Hematopoietic multipotent progenitor cell (in vitro differentiated cells): ENCODE data around the gene STT3B. TPM values are rescaled to one million over a fixed set of nuclear protein-coding genes. Genes with fewer than 3 reads are reported as not detected.
A peak's percentile ranks its signal among the peaks of the same experiment; 100 is the strongest.
"Not testable (repeated sequence)": the region's sequence is repeated elsewhere in the genome, so short reads cannot be mapped to it uniquely, and the experiment has no call there.

ENCODE experiments used
- DNase-seq, 3 donors: peaks; one replicate each; pipeline ENCODE4 v3.0.0-alpha.2; 2011 to 2015; ENCODE audit warnings: low read depth in 2 of 3, low spot score in 2 of 3
- total RNA-seq: library from RNA; depleted of rRNA; stranded (reverse); fragments of >200 nt; gene quantifications from one replicate; pipeline ENCODE4 v1.2.3, GENCODE V29; 2012

Gene STT3B
- 167 TPM for total RNA-seq

DNA sequence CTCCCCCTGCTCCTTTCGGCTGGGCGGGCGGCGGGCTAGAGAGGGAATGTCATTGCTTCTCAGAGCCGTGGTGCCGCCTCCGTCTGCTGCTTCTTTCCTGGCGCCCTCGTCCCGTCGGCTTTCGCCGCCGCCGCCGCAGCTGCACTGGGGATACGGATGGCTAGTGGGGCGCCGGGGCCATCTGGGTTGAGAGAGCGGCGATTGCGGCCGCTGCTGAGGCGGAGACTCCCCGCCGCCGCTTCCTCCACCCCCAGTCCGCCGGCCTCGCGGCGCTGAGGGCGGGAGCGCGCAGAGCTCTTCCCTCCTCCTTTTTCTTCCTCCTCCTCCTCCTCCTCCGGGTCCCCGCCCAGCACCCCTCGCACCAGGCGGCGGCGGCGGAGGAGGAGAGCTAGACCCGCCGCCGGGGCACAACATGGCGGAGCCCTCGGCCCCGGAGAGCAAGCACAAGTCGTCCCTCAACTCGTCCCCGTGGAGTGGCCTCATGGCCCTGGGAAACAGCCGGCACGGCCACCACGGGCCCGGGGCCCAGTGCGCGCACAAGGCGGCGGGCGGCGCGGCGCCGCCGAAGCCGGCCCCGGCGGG, at the start of gene STT3B:
TSS of gene STT3B (plus strand) at position 339 of the 582 bp plus-strand sequence. CDS start at position 413, 74 bp downstream.
- DNase-seq: no peak

DNA sequence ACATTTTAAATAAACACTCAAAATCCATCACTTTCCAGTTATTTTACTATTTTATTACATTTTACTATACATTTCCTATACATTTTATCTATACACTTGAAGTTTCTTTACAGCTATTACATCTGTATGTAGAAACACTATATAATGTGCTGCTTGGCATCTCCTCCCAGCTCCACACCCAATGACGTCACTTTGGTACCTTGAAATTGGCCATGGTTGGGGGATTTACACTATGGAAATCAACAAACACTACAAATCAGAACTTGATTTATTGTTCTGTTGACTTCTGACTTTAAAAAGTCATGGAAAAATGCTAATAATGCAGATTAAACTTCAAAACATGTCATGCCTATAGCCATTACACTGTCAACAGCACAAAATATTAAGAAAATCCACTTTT, 48.9 kb upstream of the STT3B start:
- DNase-seq: no peak

DNA sequence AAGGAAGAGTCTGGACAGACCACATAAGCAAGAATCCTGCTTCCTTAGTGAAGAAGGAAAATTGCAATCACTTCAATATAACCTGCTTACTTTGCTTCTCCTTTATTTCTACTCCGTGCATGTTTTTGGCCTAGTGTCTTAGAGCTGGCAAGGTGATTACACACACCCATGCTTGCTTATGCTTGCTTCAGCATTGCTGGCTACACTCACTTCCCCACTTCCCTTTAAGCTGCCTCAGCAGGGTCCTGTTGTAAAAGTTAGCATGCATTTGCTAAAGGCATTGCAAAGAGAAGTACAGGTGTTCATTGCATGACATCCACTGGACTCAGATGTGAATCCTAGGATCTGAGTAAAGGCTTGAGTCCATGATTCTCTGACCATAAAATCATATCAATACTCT, 47.5 kb upstream of the STT3B start:
- peak in 1 of 3 donors; percentile 62 for DNase-seq

DNA sequence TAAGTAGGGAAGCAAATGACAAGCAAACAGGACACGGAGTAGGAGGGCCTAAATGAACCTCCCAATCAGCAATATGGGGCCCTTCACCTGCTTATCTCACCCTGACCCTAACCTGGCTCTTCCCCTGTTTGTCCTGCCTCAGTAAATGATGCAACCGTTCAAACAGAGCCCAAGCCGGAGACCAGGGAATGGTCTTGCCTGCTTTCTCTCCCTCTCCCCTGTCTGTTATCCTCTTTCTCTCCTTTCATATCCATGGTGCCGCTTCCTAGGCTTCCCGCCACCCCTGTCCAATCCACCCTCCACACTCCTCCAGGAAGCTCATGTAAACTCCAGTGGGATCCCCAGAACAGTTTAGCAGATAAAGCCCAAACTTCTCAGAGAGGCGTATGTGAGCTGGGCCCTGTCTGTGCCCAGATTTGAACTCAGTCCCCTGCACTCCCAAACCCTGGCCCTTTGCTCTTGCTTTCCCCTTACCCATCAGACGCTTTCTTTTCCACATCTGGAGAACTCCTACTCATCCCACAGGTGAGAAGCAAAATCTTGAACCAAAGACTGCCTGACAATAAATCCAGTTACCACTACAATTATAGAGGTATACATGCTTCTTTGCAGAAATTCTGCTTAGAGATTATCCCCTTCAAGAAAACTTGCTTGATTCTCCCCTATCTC, 45.7 kb upstream of the STT3B start:
- no peak for DNase-seq

DNA sequence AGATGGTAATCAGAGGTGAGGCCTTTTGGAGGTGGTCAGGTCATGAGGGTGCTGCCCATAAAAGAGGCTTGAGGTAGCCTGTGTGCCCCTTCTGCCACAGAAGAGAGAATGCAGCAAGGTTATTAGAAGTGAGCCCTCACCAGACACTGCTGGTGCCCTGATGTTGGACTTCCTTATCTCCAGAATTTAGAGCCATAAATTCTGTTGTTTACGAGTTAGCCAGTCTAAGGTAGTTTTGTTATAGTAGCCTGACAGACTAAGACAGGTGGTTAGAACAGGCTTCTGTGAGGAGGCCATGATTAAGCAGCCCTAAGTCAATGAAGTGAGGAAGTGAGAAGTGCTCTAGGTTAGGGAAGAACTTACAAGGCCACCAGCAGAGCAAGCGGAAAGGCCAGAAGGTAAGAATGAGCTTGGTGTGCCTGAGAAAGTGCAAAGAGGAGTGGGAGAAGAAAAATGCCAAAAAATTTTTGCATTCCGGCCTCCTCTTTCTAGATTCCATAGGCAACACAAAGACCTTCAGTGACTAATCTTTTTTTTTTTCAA, 44.2 kb upstream of the STT3B start:
- DNase-seq: no peak

DNA sequence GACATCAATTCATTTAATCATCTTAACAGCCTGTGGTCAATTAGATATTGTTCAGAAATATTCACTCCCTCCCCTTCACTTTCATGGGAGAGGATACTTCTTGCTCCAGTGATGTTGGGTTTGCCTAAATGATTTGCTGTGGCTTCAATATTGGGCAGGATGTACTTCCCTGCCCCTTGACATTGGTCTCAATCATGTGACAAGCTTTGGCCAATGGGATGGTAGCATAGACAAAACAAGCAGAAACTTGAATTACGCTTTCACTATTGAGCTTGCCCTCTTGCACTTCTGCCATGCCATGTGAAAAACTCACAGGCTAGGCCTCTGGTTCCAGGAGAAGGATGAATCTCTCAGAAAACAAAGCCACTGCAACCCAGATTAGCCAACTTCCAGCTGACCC, 42.2 kb upstream of the STT3B start:
- DNase-seq: no peak

DNA sequence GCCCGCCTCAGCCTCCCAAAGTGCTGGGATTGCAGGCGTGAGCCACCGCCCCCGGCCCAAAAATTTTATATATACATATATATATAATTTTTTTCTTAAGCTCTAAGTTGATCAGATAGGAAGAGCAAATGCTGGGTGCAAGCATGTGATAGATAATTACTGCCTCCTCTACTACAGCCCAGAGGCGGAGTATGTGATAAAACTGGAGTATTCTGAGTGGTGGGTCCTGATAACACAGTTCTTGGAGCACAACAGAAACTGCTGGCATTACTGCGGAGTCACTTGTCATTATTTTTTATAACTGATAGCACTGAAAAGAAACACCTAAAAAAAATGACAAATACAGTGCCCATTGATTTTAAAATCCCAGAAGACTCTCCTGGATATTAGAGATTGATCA, 41.1 kb upstream of the STT3B start:
- DNase-seq: no peak

DNA sequence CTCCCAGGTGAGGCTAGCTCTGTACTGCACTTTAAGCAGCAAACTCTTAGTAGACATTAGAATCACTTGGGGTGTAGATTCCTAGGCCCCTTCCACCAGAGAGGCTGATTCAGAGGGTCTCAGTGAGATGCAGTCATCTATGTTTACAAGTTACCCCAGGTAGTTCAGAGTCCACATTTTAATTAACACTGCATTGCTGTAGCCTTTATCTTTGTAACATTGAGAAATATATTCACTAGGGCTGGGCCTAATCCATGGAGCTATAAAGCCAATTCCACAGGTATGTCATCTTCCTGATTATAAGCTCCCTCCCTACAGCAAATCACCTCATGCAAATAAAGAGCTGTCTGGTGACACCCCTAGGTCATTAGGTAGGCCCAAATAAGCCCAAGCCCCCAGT, 39.6 kb upstream of the STT3B start:
- no peak for DNase-seq

DNA sequence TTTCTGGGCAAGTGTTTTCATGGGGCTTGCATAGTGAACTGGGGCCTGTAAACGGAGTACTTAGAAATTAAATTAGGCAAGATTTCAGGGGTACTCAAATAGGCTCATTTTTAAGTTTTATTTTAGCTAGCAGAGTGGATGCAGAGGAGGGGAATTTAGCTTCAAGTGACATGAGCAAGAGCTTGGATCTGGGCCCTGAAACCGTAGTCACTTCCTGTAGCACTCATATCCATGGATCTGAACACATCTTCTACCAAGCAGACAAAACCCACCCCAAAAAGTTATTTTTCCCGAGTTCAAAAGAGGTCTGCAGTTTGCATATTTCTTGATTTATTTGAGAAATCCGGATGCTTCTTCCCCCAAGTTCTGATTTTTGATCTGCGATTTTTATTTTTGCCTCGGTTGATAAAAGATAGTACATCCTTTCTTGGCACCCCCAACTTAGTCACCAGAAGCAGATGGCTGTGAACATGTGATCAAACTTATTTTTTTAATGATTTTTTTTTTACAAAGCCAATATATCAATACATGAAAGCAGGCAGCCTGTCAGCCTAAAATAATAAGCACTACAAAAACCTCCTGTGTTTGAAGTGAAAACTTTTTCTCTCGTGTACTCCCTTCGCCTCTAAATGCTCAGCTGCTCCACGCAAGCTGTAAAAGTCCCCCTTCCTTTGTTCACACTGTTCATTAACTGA, 36.6 kb upstream of the STT3B start:
- no peak for DNase-seq

DNA sequence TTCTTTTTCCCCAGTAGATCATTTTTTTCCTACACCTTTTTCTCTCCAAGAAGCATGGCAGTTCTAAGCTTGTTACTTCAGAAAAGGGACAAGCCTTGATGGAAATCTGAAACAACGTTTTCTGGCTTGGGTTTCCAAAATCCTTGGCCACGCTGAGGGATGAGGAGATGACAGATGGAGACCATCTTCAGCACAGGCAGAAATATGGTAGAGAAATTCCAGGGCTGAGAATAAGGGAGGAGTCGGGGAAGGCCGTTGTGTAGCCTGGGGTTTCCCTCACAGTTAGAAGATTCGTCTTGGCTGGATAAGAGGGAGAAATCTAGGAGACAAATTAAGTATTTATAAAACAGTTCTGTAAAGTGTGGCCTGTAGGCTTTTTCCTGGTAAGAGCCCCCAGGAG, 33.9 kb upstream of the STT3B start:
- DNase-seq: no peak

DNA sequence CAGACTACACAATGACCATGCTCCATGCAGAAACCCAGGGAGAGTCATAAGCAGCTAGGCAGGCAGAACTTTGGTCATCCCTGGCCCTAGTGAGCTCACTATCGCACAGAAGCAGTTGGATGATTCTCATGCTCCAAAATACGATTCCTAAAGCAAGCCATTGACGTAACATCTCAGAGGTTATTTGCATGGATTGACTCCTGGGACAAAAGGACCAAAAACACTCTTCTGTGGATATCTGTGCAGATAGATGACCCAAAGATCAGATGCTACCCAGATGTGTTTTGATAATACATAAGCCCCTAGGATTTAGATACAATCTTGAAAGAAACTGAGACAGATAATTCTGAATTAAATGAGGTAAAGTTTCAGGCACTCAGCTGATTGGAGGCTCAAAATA, 33.4 kb upstream of the STT3B start:
- no peak for DNase-seq

DNA sequence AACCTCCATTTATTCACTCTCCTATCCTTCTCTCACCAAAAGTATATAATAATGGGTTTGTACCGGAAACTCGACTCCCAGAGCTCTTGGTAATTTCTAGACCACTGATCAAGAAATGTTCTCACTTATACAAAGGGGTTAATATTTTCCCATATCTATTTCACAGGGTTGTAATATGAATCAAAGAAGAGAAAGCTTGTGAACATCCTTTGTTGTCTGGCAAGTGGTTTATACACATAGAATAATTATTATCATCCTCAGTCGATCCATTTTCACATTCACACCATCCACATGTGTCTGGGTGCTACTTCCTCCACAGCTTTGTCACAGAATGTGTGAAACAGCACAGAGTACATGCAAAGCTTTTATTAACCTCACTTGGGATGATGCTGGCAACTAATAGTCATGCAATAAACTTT, 29.9 kb upstream of the STT3B start:
- no peak for DNase-seq

DNA sequence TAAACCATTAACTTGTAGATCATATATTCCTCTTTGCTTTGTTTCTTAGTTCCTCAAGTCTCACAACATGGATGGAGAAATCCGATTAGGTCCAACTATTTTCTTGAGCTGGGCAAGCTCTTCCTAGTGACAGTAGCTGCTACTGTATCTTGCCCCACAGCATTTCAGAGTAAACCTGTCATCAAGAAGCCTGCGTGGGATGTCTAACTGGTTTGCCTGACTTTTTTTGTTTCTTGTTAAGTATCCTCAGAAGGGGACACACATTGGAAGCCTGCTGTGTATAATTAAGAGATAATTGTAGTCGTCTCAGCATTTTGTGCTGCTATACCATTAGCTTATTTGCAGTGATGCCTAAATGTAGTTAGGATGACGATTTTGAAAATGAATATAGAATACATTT, 29.3 kb upstream of the STT3B start:
- no peak for DNase-seq

DNA sequence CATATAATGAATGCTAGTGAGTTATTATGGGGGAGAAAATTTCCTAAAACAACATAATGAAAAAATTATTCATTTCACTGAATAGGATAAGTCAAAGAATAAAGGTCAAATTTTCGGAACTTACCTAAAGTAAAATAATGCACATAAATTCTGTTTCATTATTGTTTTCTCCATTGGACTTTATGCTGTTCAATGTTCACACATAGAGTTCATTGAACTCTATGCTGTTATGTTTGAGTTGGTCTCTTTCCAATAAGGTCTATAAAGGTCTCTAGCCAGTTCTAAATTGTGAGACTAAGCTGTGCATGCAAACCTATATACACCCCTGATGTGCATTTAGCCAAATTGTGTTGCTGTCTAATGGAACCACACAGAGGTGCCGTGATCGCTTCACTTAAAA, 28.5 kb upstream of the STT3B start:
- DNase-seq: no peak

DNA sequence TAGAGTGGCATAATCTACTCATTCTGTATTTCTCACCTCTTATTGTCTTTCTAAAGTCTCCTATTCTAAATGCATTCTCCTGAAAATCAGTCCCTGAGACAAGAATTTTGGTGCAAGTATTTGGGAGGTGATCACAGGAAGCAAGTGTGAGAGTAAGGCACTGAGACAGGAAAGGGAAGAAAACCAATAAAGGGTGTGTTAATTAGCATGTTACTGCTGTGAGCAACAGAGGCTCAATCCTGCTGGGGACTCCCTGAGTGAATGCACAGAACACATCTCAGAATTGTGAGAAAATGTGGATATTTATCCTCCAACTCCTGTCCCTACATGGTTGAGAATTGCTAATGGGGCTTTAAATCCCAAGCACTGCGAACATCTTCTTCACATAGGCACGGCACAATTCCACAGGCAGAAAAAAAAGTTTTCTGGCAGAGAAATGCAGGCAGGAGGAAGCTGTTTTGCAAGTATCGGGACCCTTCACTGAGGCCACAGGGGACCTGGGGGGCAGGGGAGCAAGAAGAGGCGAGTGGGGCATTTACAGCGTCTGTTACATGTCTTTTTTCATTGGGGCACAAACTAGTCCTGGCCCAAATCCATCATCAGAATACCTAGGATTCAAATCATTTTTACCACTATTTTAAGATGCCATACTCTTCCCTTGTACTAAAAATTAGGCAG, 27.2 kb upstream of the STT3B start:
- DNase-seq: no peak

DNA sequence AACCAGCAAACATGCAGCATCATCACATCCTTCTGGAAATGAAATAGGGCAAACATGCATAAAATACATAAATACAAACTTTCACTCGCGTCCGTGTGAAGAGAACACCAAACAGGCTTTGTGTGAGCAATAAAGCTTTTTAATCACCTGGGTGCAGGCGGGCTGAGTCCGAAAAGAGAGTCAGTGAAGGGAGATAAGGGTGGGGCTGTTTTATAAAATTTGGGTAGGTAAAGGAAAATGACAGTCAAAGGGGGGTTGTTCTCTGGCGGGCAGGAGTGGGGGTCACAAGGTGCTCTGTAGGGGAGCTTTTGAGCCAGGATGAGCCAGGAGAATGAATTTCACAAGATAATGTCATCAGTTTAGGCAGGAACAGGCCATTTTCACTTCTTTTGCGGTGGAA, 26.2 kb upstream of the STT3B start:
- not testable (repeated sequence) for DNase-seq

DNA sequence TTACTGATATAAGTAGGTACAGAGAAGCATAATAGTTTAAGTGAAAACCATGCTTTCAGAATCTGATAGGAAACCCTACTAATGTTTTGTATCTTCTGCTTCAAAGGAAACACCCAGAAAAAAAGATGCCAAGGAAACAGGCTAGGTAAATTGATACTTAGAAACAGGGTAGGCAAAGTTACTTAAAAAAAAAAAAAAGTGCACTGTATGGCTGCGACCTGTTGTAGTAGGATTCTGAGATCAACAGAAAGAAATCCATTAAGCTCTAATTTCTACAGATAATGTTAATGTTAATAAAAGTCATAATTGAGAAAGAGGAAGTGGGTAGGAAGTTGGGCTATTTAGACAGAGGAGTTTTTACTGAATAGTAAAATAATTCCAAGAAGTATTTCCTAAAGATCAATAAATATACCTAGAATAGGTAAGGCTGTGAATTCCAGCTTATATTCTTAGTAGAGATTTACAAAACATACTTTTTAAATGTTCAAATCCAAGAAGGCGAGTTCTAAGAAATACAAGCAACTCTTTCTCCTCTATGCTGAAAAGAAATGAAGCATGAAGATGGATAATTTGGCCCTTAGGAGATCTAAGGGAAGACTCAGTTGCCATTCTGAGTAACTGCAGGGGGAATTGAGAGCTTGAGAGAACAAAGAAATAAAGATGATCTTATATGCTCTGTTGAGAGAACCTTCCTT, 24.1 kb upstream of the STT3B start:
- DNase-seq: no peak

DNA sequence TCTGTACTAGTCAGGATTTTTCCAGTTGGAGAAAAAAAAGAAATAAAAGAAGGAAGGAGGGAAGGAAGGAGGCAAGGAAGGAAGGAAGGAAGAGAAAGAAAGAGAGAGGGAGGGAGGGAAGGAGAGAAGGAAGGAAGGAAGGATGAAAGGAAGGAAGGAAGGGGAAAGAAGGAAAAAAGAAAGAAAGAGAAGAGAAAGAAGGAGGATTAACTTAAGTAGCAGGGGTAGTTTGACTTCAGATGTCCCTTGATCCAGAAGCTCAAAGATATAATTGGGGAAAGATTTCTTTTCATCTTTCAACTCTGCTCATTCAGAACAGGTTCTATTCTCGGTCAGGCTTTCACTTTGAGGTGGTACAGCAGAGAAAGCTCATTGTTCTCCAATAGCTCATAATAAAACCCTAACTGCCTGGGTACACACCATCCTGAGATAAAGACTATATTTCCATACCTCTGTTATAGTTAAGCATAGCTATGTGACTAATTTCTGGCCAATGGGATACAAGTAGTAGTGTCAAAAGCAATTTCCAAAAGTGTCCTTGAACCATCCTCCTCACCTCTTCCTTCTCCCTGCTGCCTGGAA, 23.5 kb upstream of the STT3B start:
- no peak for DNase-seq

DNA sequence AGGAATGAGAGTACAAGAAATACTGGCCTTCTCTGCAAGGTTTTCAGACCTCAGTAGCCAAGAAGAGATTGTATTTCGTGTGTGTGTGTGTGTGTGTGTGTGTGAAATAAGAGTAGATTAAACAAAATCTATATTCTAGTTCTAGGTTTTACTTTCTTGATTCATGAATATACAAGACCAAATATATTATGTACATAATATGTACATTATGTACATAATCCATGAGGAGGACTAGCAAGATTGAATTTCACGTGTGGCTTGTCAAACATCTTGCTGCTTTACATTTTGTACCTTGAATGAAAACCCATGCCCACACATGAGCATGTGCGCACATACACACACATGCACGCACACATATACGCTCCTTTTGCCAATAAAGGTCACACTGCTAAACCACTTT, 18.2 kb upstream of the STT3B start:
- no peak for DNase-seq

DNA sequence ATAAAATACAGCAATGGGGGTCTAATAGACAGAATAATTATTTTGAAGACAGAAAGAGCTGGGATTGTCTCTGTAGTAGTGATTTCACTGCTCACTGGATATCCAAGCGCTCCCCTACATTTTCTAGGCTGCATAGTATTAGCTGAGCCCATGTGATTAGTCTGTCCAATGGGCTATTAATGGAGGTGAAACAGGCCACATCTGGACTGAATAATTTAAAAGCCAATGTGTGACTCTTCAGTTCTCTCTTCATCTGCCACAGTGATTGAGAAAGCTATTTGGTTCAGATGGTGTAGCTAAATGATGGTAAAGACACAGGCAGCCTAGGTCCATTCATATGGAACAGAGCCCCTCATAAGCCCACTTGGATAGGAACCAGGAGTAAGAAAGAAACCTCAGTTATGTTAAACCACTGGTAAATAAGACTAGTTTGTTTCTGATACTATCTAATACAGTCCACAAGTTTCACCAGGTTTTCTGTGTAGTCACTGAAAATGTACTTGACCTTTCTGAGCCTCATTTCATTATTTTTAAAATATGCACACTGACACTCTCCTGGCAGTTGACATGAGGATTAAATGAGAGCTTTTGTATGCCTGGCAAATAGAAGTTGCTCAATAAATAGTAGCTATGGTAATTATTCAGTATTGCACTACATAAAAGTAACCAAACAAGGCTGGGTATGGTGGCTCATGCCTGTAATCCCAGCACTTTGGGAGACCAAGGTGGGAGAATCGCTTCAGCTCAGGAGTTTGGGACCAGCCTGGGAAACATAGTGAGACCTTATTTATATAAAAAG, 17.0 kb upstream of the STT3B start:
- no peak for DNase-seq
